Effector memory CD4-positive, alpha-beta T cell (primary cell): ENCODE results near the gene ULK4.

ENCODE experiments used
- DNase-seq, 3 donors: peaks; one replicate each; pipeline ENCODE4 v3.0.0-alpha.2; 2020
- H3K27ac ChIP-seq: 2 replicates; pipeline ENCODE4 v1.7.0; 2013; ENCODE audit warnings: mild to moderate bottlenecking, low read length, moderate library complexity; ENCODE audit not compliant: insufficient read depth, poor library complexity, severe bottlenecking
- H3K27me3 ChIP-seq: replicated peaks from 2 replicates; pipeline ENCODE4 v1.7.0; 2013; ENCODE audit warnings: mild to moderate bottlenecking, low read length; ENCODE audit not compliant: insufficient read depth, control insufficient read depth, poor library complexity, severe bottlenecking
- H3K36me3 ChIP-seq: 2 replicates; pipeline ENCODE4 v1.7.0; 2013; ENCODE audit warnings: mild to moderate bottlenecking, low read length, moderate library complexity; ENCODE audit not compliant: control insufficient read depth, insufficient read depth
- H3K4me1 ChIP-seq: 2 replicates; pipeline ENCODE4 v1.7.0; 2013; ENCODE audit warnings: low read length, mild to moderate bottlenecking; ENCODE audit not compliant: control insufficient read depth, insufficient read depth, poor library complexity, severe bottlenecking
- H3K4me3 ChIP-seq: 2 replicates; pipeline ENCODE4 v1.7.0; 2013; ENCODE audit warnings: low read length, low read depth, mild to moderate bottlenecking; ENCODE audit not compliant: insufficient read depth, poor library complexity, severe bottlenecking
- H3K9me3 ChIP-seq: 2 replicates; pipeline ENCODE4 v1.7.0; 2013; ENCODE audit warnings: mild to moderate bottlenecking, low read length, moderate library complexity; ENCODE audit not compliant: control insufficient read depth

Gene ULK4

GRCh38 chr3:41638381-41638780 is 323.5 kb downstream of the ULK4 start:
- DNase-seq = no peak
- Histone ChIP-seq H3K36me3 (no peaks in the 10 kb centered on the region), H3K4me1 (no peaks in the 10 kb centered on the region), H3K27ac (no peak overlapping the region), H3K9me3 (no peaks in the 10 kb centered on the region), H3K27me3 (no peaks in the 10 kb centered on the region), H3K4me3 (no peak overlapping the region)

- no peak for DNase-seq
- no peaks in the 10 kb centered on the region for H3K27me3 ChIP-seq
- no peaks in the 10 kb centered on the region for H3K9me3 ChIP-seq
- no peak overlapping the region for H3K27ac ChIP-seq
- no peak overlapping the region for H3K4me3 ChIP-seq
- no peaks in the 10 kb centered on the region for H3K36me3 ChIP-seq
- H3K4me1 ChIP-seq = no peaks in the 10 kb centered on the region
These were observed 329.2 kb downstream of the ULK4 start for GRCh38 chr3:41632700-41633099.

- Histone ChIP-seq H3K4me3 (no peak overlapping the region), H3K36me3 (no peaks in the 10 kb centered on the region), H3K27ac (no peak overlapping the region), H3K27me3 (no peaks in the 10 kb centered on the region), H3K4me1 (no peaks in the 10 kb centered on the region), H3K9me3 (no peaks in the 10 kb centered on the region)
- DNase-seq = no peak
These were observed 331.2 kb downstream of the ULK4 start for GRCh38 chr3:41630708-41631107.

GRCh38 chr3:41629986-41630385 is 331.9 kb downstream of the ULK4 start:
- no peaks in the 10 kb centered on the region for H3K27me3 ChIP-seq
- no peaks in the 10 kb centered on the region for H3K4me1 ChIP-seq
- H3K36me3 ChIP-seq = no peaks in the 10 kb centered on the region
- H3K4me3 ChIP-seq = no peak overlapping the region
- no peak for DNase-seq
- no peak overlapping the region for H3K27ac ChIP-seq
- H3K9me3 ChIP-seq = no peaks in the 10 kb centered on the region

- no peaks in the 10 kb centered on the region for H3K9me3 ChIP-seq
These were observed 332.8 kb downstream of the ULK4 start for GRCh38 chr3:41629072-41629471.

GRCh38 chr3:41627477-41628087 is 334.3 kb downstream of the ULK4 start:
- no peaks in the 10 kb centered on the region for H3K36me3 ChIP-seq
- no peaks in the 10 kb centered on the region for H3K4me1 ChIP-seq
- no peak for DNase-seq
- H3K9me3 ChIP-seq = no peaks in the 10 kb centered on the region
- H3K27me3 ChIP-seq = no peaks in the 10 kb centered on the region
- no peak overlapping the region for H3K27ac ChIP-seq
- H3K4me3 ChIP-seq = no peak overlapping the region

More at GRCh38 chr3:41629072-41629471, 332.8 kb downstream of the ULK4 start:
- DNase-seq = no peak
- Histone ChIP-seq H3K27ac (no peak overlapping the region), H3K4me3 (no peak overlapping the region), H3K36me3 (no peaks in the 10 kb centered on the region), H3K4me1 (no peaks in the 10 kb centered on the region), H3K27me3 (no peaks in the 10 kb centered on the region)

GRCh38 chr3:41612853-41613252 is 349.1 kb downstream of the ULK4 start:
- Histone ChIP-seq H3K27ac (no peak overlapping the region), H3K27me3 (no peaks in the 10 kb centered on the region), H3K36me3 (no peaks in the 10 kb centered on the region), H3K4me3 (no peak overlapping the region), H3K4me1 (no peaks in the 10 kb centered on the region), H3K9me3 (no peaks in the 10 kb centered on the region)
- DNase-seq = no peak

GRCh38 chr3:41611008-41611407 is 350.9 kb downstream of the ULK4 start:
- Histone ChIP-seq H3K4me1 (no peaks in the 10 kb centered on the region), H3K36me3 (no peaks in the 10 kb centered on the region), H3K4me3 (no peak overlapping the region), H3K27ac (no peak overlapping the region), H3K27me3 (no peaks in the 10 kb centered on the region), H3K9me3 (no peaks in the 10 kb centered on the region)
- no peak for DNase-seq

GRCh38 chr3:41608347-41608746 is 353.6 kb downstream of the ULK4 start:
- DNase-seq = no peak
- no peak overlapping the region for H3K4me3 ChIP-seq
- H3K27ac ChIP-seq = no peak overlapping the region
- no peaks in the 10 kb centered on the region for H3K4me1 ChIP-seq
- H3K27me3 ChIP-seq = no peaks in the 10 kb centered on the region
- H3K36me3 ChIP-seq = no peaks in the 10 kb centered on the region
- no peaks in the 10 kb centered on the region for H3K9me3 ChIP-seq

- H3K4me1 ChIP-seq = no peaks in the 10 kb centered on the region
These were observed 358.1 kb downstream of the ULK4 start for GRCh38 chr3:41603807-41604206.

More at GRCh38 chr3:41603807-41604206, 358.1 kb downstream of the ULK4 start:
- H3K9me3 ChIP-seq = no peaks in the 10 kb centered on the region
- no peaks in the 10 kb centered on the region for H3K27me3 ChIP-seq
- no peak for DNase-seq
- no peak overlapping the region for H3K27ac ChIP-seq
- no peak overlapping the region for H3K4me3 ChIP-seq
- no peaks in the 10 kb centered on the region for H3K36me3 ChIP-seq
